ENCODE measurements around the gene PLCB1.

PLCB1 gene

DNA sequence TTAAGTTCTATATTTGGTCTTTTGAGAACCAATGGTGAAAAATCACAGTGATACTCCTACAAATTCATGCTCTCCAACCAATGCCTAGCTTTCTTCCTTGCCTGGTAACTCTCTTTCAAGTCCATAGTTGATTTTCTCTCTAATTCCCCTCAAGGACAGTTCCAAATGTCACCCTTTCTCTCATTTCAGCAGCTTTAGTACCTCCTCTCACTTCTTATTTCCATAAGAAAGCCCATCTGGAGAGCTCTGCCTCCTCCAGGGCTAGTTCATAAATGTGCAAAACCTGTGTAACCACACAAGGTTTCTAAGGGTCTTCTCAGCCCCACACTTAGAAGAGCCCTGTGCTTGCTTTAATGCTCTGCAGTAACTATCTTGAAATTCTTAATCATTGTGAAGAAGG, 781.4 kb downstream of the PLCB1 start:
- no peak for FAIRE-seq

DNA sequence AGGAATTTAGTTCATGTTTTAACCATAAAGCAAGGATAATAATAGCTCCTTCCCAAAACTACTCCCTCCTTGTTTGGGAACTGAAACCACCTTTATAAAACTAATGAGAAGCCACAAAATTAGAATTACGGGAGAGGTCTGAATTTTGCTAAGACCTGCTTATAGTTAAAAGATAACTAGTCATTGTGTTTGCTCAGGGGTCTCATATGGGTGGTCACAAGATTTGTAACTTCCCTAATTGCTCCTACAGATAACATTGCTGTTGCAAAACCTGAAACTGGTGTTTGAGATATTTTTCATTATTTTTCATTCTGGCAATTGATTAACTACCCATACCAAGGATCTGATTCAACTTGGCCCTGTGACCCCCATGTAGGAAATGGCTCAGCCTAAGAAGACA, 782.4 kb downstream of the PLCB1 start:
- DNase-seq (ENCODE audit: low spot score) (no peak), FAIRE-seq (no peak)

More for the DNA sequence above, 781.4 kb downstream of the PLCB1 start:
- no peak for DNase-seq (ENCODE audit: low spot score)

DNA sequence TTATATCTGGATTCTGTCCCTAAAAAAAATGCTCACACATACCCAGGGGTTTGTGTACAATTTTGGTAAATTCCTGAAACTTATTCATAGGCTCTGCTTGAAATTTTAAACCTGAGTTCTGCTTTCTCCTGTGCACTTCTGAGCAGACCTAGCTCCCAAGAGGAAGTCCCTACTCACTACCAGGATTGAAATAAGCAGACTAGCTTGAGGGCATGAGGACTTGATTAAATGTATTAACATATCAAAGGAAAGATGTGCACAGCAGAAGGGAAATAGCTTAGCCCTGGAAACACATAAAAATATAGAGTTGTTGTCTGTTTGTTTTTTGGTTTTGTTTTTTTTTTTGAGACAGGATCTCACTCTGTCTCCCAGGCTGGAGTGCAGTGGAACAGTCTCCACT, 785.0 kb downstream of the PLCB1 start:
- no peak for DNase-seq (ENCODE audit: low spot score)
- no peak for FAIRE-seq

DNA sequence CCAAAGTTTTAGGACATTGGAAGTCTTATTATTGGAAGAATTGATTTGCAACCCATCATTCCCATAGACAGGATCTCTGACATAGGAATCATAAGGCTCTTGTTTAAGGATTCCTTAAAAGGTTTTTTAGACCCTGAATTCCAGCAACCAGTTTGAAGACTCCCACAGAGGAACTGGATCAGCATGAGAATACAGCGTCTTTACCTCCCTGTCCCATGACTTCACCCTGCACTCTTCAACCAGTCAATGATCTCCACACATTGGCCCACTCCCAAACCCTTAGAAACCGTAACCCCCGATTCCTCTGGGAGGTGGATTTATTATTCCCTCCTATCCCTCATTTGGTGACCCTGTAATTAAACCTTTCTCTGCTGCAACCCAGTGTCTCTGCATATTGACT, 786.1 kb downstream of the PLCB1 start:
- no peak for DNase-seq (ENCODE audit: low spot score)
- FAIRE-seq, result no peak

DNA sequence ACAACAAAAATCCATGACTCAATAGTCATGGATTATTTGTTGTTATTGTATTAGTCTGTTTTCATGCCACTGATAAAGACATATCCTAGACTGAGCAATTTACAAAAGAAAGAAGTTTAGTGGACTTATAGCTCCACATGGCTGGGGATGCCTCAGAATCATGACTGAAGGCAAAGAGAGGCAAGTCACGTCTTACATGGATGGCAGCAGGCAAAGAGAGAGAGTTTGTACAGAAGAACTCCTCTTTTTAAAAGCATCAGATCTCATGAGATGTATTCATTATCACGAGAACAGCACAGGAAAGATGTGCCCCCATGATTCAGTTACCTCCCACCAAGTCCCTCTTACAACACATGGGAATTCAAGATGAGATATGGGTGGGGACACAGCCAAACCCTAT, 792.5 kb downstream of the PLCB1 start:
- no peak for FAIRE-seq
- no peak for DNase-seq (ENCODE audit: low spot score)

DNA sequence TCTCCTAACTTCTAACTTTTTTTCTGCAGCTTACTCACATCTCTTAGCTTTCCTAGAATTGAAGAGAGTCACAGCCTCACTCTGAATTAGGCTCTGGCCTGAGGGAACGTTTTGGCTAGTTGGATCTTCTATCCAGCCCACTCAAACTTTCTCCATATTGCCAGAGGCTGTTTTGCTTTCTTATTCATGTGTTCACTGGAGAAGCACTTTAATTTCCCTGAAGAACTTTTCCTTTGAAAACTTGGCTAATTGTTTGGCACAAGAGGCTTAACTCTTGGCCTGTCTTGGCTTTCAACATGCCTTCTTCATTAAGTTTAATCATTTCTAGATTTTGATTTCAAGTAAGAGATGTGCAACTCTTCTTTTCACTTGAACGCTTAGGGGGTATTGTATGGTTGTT, 798.7 kb downstream of the PLCB1 start:
- FAIRE-seq, result no peak

DNA sequence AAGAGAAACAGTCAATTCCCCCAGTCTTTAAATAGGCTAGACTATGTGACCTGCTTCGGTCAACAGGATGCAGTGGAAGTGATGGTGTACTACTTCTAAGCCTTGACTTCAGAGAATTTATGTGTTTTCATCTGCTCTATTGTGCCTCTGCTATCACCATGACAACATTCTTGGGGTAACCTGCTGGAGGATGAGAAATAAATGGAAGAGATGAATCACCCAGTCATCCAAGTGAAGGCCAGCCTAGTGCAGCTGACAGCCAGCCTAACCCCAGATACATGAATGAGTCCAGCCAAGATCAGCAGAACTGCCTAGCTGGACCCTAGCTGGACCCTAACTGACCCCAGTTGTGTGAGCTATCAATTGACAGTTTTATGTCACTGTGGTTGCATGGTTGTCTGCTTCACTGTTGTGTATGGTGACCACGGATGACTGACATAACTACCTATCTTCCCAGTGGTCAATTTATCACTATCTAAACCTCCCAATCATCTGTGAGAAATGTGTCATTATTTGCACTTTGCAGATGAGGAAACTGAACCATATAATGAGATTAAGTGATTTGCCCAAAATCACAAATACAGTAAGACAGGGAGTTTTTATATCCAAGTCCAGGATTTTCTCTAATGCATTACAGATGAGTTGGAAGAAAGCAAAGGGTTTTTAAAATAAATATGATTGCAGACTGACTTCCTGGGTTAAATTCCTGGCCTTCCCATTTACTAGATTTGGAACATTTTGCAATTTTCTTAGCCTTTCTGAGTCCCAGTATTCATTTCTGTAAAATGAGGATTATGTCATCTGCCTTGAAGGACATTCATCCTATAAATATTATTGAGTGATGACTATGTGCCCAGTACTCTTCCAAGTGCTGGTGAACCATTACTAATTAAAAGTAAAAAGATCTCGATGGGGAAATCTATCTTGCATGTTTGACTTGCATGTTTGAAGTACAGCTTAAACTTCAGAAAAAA, 800.4 kb downstream of the PLCB1 start:
- DNase-seq (ENCODE audit: low spot score) (no peak), FAIRE-seq (peak; percentile 56)

More for the DNA sequence above, 798.7 kb downstream of the PLCB1 start:
- no peak for DNase-seq (ENCODE audit: low spot score)

DNA sequence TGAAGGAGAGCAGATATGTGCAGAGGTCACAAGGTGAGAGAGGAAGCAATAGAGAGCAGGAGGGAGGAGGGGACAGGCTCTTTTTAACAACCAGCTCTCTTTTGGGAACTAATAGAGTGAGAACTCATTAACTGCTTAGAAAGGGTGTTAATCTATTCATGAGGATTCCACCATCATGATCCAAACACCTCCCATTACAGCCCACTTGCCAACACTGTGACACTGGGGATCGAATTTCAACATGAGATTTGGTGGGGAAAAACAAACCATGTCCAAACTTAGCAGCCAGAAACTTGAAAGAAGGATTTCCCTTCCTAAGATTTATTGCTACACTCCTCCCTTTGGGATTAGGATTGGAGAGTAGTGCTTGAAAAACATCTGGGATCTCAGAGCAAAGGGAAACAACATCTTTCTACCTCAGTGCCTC, 801.3 kb downstream of the PLCB1 start:
- no peak for FAIRE-seq

DNA sequence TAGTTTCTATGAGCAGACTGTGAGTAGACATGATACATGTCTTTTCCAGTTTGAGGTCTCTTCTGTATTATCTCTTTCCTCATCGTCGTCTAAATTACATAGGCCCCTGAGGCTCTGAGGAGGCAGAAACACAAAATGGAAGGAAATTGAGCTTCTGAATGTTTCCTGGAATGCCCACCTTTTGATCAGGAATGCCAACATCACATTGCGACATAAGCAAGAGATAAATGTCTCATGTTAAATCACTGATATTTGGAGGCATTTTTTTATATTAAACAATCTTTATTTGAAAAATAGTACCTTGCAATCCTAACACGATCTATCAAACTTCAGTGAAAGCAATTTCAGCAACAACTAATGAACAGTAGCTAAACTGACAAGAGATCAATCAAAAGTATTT, 802.3 kb downstream of the PLCB1 start:
- no peak for DNase-seq (ENCODE audit: low spot score)
- FAIRE-seq, result no peak

More for the DNA sequence above, 801.3 kb downstream of the PLCB1 start:
- no peak for DNase-seq (ENCODE audit: low spot score)

Data from urothelium cell line (cell line).